ENCODE measurements around the gene APOLD1. TPM values are rescaled to one million over a fixed set of nuclear protein-coding genes. Genes with fewer than 3 reads are reported as not detected.
A peak's percentile ranks its signal among the peaks of the same experiment; 100 is the strongest.

APOLD1 gene
- total and polyA plus RNA-seq, 7 experiments from 2014 or later, result 0.25 to 11.1 (median 2.4) TPM

DNA sequence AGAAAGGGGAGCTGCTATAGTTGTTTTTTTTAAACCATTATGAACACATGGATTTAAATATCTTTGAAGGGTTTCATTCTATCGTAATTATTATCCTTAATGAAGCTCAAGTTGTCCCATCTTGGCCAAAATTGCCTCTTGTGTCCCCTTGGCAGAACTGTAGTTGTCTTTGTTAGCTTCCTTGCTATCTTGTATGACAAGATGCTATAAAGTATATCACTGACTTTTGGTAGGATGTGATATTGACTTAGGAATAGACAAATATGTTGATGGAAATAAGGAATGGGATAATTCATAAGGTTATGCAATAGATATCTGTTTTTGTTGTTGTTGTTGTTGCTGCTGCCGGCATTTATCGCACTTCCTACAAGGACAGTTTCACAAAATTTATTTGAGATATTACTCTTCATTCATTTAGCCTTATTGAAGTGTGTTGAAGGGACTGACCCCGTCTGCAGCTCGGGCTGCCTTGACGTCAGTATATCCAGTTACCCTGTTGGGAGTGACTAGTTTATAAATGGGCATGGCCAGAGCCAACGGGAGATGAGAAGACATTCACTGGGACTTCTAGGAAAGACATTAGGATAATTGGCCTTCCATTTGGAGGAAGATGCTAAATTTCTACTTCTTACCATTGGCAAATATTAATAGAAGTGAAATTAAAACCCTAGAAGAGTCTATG is 26.1 kb upstream of the APOLD1 start:
- POLR2A ChIA-PET, result no interaction called here
- Mint-ChIP-seq H3K4me1 (peaks cover 0 to 7% (median 0%) of the 10 kb centered on the region in 7 donors), H3K27me3 (no peaks in the 10 kb centered on the region), H3K4me3 (no peak overlapping the region), H3K9me3 (peaks cover 0 to 2% (median 0%) of the 10 kb centered on the region in 11 donors), H3K27ac (no peak overlapping the region), H3K36me3 (peaks cover 0 to 22% (median 4%) of the 10 kb centered on the region in 5 donors)
- H3K36me3 ChIP-seq (ENCODE audit: control insufficient read depth in 2 of 3, insufficient read depth in 3 of 3, low read length in 3 of 3), result no peaks in the 10 kb centered on the region
- no peaks in the 10 kb centered on the region for H3K4me1 ChIP-seq (ENCODE audit: control insufficient read depth in 2 of 2, insufficient read depth in 2 of 2, low read length in 2 of 2)
- no peaks in the 10 kb centered on the region for H3K9me3 ChIP-seq (ENCODE audit: control insufficient read depth in 2 of 3, low read length in 3 of 3)
- H3K27me3 ChIP-seq (ENCODE audit: control insufficient read depth in 2 of 2, insufficient read depth in 2 of 2, low read length in 2 of 2), result no peaks in the 10 kb centered on the region
- no peak for DNase-seq
- no peak for ATAC-seq
- intact Hi-C loops (cut with micrococcal nuclease), result no loop called here
- H3K27ac ChIP-seq (ENCODE audit: low read depth, low read length), result no peak overlapping the region
- CTCF ChIA-PET, result no interaction called here
- H3K4me3 ChIP-seq (ENCODE audit: low read length), result no peak overlapping the region

DNA sequence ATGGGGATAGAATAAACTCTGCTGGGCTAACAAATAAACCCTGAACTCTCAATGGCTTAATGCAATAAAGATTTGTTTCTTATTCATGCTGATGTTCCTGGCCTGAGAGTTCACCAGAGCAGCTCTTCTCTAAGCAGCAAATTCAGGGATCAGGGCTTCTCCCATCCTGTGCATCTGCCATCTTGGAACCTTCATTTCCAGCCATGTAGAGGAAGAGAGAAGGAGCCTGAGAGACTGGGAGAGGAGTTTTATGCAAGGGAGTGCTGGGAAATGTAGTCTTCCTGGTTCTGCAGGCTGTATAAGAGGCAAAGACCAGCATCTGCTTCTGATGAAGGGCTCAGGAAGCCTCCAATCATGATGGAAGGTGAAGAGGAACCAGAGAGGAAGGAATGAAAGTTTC is 20.6 kb upstream of the APOLD1 start:
- no peak for ATAC-seq
- Mint-ChIP-seq H3K27me3 (no peaks in the 10 kb centered on the region), H3K36me3 (peaks cover 0 to 30% (median 18%) of the 10 kb centered on the region in 5 donors), H3K4me3 (no peak overlapping the region), H3K4me1 (peaks cover 0 to 2% (median 0%) of the 10 kb centered on the region in 7 donors), H3K27ac (no peak overlapping the region), H3K9me3 (peaks cover 0 to 10% (median 3%) of the 10 kb centered on the region in 11 donors)
- H3K27ac ChIP-seq (ENCODE audit: low read depth, low read length), result no peak overlapping the region
- ChIA-PET POLR2A (no interaction called here), CTCF (no interaction called here)
- no peaks in the 10 kb centered on the region for H3K4me1 ChIP-seq (ENCODE audit: control insufficient read depth in 2 of 2, insufficient read depth in 2 of 2, low read length in 2 of 2)
- intact Hi-C loops (cut with micrococcal nuclease), result no loop called here
- H3K4me3 ChIP-seq (ENCODE audit: low read length), result no peak overlapping the region
- H3K36me3 ChIP-seq (ENCODE audit: control insufficient read depth in 2 of 3, insufficient read depth in 3 of 3, low read length in 3 of 3), result no peaks in the 10 kb centered on the region
- DNase-seq, result no peak
- no peaks in the 10 kb centered on the region for H3K27me3 ChIP-seq (ENCODE audit: control insufficient read depth in 2 of 2, insufficient read depth in 2 of 2, low read length in 2 of 2)
- peaks cover 0 to 2% (median 0%) of the 10 kb centered on the region in 3 experiments for H3K9me3 ChIP-seq (ENCODE audit: control insufficient read depth in 2 of 3, low read length in 3 of 3)

DNA sequence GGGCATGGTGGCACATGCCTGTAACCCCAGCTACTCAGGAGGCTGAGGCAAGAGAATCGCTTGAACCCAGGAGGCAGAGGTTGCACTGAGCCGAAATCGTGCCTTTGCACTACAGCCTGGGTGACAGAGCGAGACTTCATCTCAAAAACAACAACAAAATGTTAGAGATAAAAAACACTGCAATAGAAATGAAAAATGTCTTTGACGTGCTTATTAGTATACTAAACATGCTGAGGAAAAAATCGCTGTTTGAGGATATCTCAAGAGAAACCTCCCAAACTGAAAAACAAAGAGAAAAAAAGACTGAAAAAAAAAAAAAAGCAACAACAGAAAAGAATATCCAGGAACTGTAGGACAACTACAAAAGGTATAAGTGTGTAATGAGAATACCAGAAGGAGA is 15.2 kb upstream of the APOLD1 start:
- ChIA-PET POLR2A (no interaction called here), CTCF (no interaction called here)
- H3K4me3 Mint-ChIP-seq, result no peak overlapping the region
- no peaks in the 10 kb centered on the region for H3K27me3 Mint-ChIP-seq
- H3K36me3 Mint-ChIP-seq, result peaks cover 4 to 40% (median 11%) of the 10 kb centered on the region in 5 donors
- H3K4me1 Mint-ChIP-seq, result no peaks in the 10 kb centered on the region
- Histone ChIP-seq H3K27ac (ENCODE audit: low read depth, low read length) (no peak overlapping the region), H3K4me3 (ENCODE audit: low read length) (no peak overlapping the region), H3K4me1 (ENCODE audit: control insufficient read depth in 2 of 2, insufficient read depth in 2 of 2, low read length in 2 of 2) (no peaks in the 10 kb centered on the region), H3K9me3 (ENCODE audit: control insufficient read depth in 2 of 3, low read length in 3 of 3) (peaks cover 0 to 4% (median 0%) of the 10 kb centered on the region in 3 experiments), H3K36me3 (ENCODE audit: control insufficient read depth in 2 of 3, insufficient read depth in 3 of 3, low read length in 3 of 3) (no peaks in the 10 kb centered on the region), H3K27me3 (ENCODE audit: control insufficient read depth in 2 of 2, insufficient read depth in 2 of 2, low read length in 2 of 2) (no peaks in the 10 kb centered on the region)
- DNase-seq (no peak), ATAC-seq (no peak)
- H3K27ac Mint-ChIP-seq, result no peak overlapping the region
- intact Hi-C loops (cut with micrococcal nuclease), result no loop called here
- peaks cover 5 to 37% (median 15%) of the 10 kb centered on the region in 11 donors for H3K9me3 Mint-ChIP-seq

DNA sequence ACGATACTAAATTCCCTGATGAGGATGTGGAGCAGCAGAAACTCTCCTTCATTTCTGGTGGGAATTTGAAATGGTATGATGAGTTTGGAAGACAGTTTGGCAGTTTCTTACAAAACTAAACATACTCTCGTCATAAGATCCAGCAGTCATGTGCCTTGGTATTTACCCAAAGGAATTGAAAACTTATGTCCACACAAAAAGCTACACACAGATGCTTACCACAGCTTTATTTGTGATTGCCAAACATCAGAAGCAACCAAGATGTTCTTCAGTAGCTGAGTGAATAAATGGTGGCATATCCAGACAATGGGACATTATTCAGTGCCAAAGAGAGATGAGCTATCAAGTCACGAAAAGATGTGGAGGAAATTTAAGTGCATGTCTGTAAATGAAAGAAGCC is 10.7 kb upstream of the APOLD1 start:
- peaks cover 0 to 5% (median 0%) of the 10 kb centered on the region in 7 donors for H3K4me1 Mint-ChIP-seq
- DNase-seq (no peak), ATAC-seq (no peak)
- Histone ChIP-seq H3K27me3 (ENCODE audit: control insufficient read depth in 2 of 2, insufficient read depth in 2 of 2, low read length in 2 of 2) (no peaks in the 10 kb centered on the region), H3K27ac (ENCODE audit: low read depth, low read length) (no peak overlapping the region), H3K9me3 (ENCODE audit: control insufficient read depth in 2 of 3, low read length in 3 of 3) (peaks cover 0 to 2% (median 0%) of the 10 kb centered on the region in 3 experiments), H3K4me1 (ENCODE audit: control insufficient read depth in 2 of 2, insufficient read depth in 2 of 2, low read length in 2 of 2) (no peaks in the 10 kb centered on the region), H3K36me3 (ENCODE audit: control insufficient read depth in 2 of 3, insufficient read depth in 3 of 3, low read length in 3 of 3) (no peaks in the 10 kb centered on the region), H3K4me3 (ENCODE audit: low read length) (no peak overlapping the region)
- intact Hi-C loops (cut with micrococcal nuclease), result no loop called here
- CTCF ChIA-PET, result no interaction called here
- POLR2A ChIA-PET, result no interaction called here
- H3K4me3 Mint-ChIP-seq, result no peak overlapping the region
- peaks cover 2 to 35% (median 4%) of the 10 kb centered on the region in 5 donors for H3K36me3 Mint-ChIP-seq
- no peak overlapping the region for H3K27ac Mint-ChIP-seq
- peaks cover 4 to 28% (median 10%) of the 10 kb centered on the region in 11 donors for H3K9me3 Mint-ChIP-seq
- no peaks in the 10 kb centered on the region for H3K27me3 Mint-ChIP-seq

DNA sequence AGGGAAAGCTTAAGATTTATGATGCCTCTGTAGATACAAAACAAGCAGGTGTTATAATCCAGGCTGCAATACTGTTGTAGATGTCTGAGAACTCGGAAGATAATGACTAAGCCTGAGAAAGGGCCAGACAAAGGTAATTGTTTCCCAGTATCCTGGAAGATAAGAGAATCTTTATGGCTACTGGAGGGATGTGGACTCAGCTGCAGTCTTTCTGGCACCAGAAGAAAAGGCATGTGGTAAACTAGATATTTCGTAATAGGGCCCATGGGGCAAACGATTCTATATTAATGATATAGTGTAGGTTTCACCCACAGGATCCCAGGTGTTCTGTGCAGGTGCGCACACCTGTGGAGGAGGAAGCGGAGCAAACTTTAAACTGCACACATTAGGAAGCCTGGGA is 9.2 kb upstream of the APOLD1 start:
- no peaks in the 10 kb centered on the region for H3K4me1 ChIP-seq (ENCODE audit: control insufficient read depth in 2 of 2, insufficient read depth in 2 of 2, low read length in 2 of 2)
- ChIA-PET CTCF (no interaction called here), POLR2A (no interaction called here)
- H3K4me3 Mint-ChIP-seq, result no peak overlapping the region
- peaks cover 0 to 15% (median 5%) of the 10 kb centered on the region in 11 donors for H3K9me3 Mint-ChIP-seq
- peaks cover 0 to 5% (median 0%) of the 10 kb centered on the region in 7 donors for H3K4me1 Mint-ChIP-seq
- no peaks in the 10 kb centered on the region for H3K27me3 Mint-ChIP-seq
- no peaks in the 10 kb centered on the region for H3K27me3 ChIP-seq (ENCODE audit: control insufficient read depth in 2 of 2, insufficient read depth in 2 of 2, low read length in 2 of 2)
- no peak overlapping the region for H3K4me3 ChIP-seq (ENCODE audit: low read length)
- no peaks in the 10 kb centered on the region for H3K36me3 ChIP-seq (ENCODE audit: control insufficient read depth in 2 of 3, insufficient read depth in 3 of 3, low read length in 3 of 3)
- DNase-seq (no peak), ATAC-seq (no peak)
- peaks cover 0 to 29% (median 4%) of the 10 kb centered on the region in 5 donors for H3K36me3 Mint-ChIP-seq
- H3K27ac Mint-ChIP-seq, result no peak overlapping the region
- intact Hi-C loops (cut with micrococcal nuclease), result no loop called here
- H3K9me3 ChIP-seq (ENCODE audit: control insufficient read depth in 2 of 3, low read length in 3 of 3), result no peaks in the 10 kb centered on the region
- H3K27ac ChIP-seq (ENCODE audit: low read depth, low read length), result no peak overlapping the region

DNA sequence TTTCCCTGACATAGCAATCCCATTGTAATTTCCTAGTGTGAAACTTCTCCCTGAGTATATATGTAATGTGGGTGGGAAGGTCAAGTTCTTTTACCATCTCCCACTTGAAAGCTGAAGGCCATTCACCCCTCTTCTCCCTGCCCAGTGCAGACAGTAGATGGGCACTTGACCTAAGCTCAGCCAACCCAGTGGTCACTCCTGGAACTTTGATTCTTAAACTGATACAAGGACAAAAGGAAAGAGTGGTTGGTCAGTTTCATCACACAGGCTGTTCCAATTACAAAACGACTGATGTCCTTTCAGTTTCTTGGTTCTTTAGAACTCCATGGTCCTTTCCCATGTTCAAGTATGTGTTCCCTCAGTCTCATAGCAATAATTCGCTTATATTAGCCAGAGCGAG is 8.4 kb upstream of the APOLD1 start:
- H3K27me3 Mint-ChIP-seq, result no peaks in the 10 kb centered on the region
- H3K27ac ChIP-seq (ENCODE audit: low read depth, low read length), result no peak overlapping the region
- H3K27ac Mint-ChIP-seq, result peak overlapping the region in 1 of 9 donors; percentile 72
- H3K9me3 Mint-ChIP-seq, result peaks cover 0 to 11% (median 4%) of the 10 kb centered on the region in 11 donors
- ATAC-seq (no peak), DNase-seq (no peak)
- H3K4me1 Mint-ChIP-seq, result peaks cover 0 to 5% (median 0%) of the 10 kb centered on the region in 7 donors
- H3K4me3 Mint-ChIP-seq, result no peak overlapping the region
- H3K36me3 ChIP-seq (ENCODE audit: control insufficient read depth in 2 of 3, insufficient read depth in 3 of 3, low read length in 3 of 3), result no peaks in the 10 kb centered on the region
- no peaks in the 10 kb centered on the region for H3K4me1 ChIP-seq (ENCODE audit: control insufficient read depth in 2 of 2, insufficient read depth in 2 of 2, low read length in 2 of 2)
- no peaks in the 10 kb centered on the region for H3K9me3 ChIP-seq (ENCODE audit: control insufficient read depth in 2 of 3, low read length in 3 of 3)
- ChIA-PET CTCF (no interaction called here), POLR2A (interaction anchor here (0.6 kb wide), 1 partner anchor 219 kb away, joined by 3 read pairs; no protein-coding TSS in a partner anchor)
- peaks cover 0 to 26% (median 4%) of the 10 kb centered on the region in 5 donors for H3K36me3 Mint-ChIP-seq
- H3K27me3 ChIP-seq (ENCODE audit: control insufficient read depth in 2 of 2, insufficient read depth in 2 of 2, low read length in 2 of 2), result no peaks in the 10 kb centered on the region
- H3K4me3 ChIP-seq (ENCODE audit: low read length), result no peak overlapping the region
- intact Hi-C loops (cut with micrococcal nuclease), result no loop called here

DNA sequence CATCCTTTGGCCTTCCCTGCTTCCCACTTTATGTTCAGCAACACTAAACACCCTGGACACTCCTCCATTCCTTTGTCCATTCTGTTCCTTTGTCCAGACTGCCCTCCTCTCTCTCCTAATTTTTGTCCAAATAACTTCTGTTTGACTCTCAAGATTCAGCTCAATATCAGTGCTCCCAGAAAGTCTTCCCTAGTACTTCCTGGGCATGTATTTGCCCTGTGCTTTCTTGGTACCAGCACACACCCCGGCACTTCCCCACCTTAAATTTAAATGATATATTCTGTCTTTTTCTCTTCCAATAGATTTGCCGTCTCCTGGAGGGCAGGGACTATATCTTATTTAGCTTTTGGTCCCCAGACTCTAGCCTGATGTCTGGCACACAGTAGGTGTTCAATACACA is 6.5 kb upstream of the APOLD1 start:
- Mint-ChIP-seq H3K4me3 (no peak overlapping the region), H3K4me1 (peaks cover 0 to 5% (median 0%) of the 10 kb centered on the region in 7 donors), H3K27me3 (no peaks in the 10 kb centered on the region), H3K27ac (peak overlapping the region in 1 of 9 donors; percentile 28), H3K36me3 (peaks cover 0 to 22% (median 0%) of the 10 kb centered on the region in 5 donors), H3K9me3 (peaks cover 0 to under 1% (median 0%) of the 10 kb centered on the region in 11 donors)
- no peaks in the 10 kb centered on the region for H3K27me3 ChIP-seq (ENCODE audit: control insufficient read depth in 2 of 2, insufficient read depth in 2 of 2, low read length in 2 of 2)
- no peak overlapping the region for H3K4me3 ChIP-seq (ENCODE audit: low read length)
- H3K4me1 ChIP-seq (ENCODE audit: control insufficient read depth in 2 of 2, insufficient read depth in 2 of 2, low read length in 2 of 2), result no peaks in the 10 kb centered on the region
- H3K9me3 ChIP-seq (ENCODE audit: control insufficient read depth in 2 of 3, low read length in 3 of 3), result no peaks in the 10 kb centered on the region
- no peak for ATAC-seq
- H3K27ac ChIP-seq (ENCODE audit: low read depth, low read length), result no peak overlapping the region
- no peaks in the 10 kb centered on the region for H3K36me3 ChIP-seq (ENCODE audit: control insufficient read depth in 2 of 3, insufficient read depth in 3 of 3, low read length in 3 of 3)
- POLR2A ChIA-PET, result interaction anchor here (0.6 to 1.0 kb wide), 2 partner anchors 10 to 408 kb away, joined by 4 to 6 read pairs; no protein-coding TSS in a partner anchor
- no peak for DNase-seq
- CTCF ChIA-PET, result interaction anchor here (1.3 kb wide), 1 partner anchor 42 kb away, joined by 3 read pairs; no protein-coding TSS in a partner anchor
- intact Hi-C loops (cut with micrococcal nuclease), result no loop called here
